ENCODE data around the gene TRAPPC3L.

GRCh38 chr6:116463301-116463700, 82.2 kb downstream of the TRAPPC3L start:
- TF ChIP-seq POLR2AphosphoS5 (IDR thresholded peaks at IDR 0.05; ENCODE audit: low read depth, low read length): no peak
- TF ChIP-seq TAF1 (IDR thresholded peaks at IDR 0.05; ENCODE audit: borderline replicate concordance, low read depth, low read length): no peak
